Osteoblast (primary cell): ENCODE measurements around the gene ADD1. TPM values are rescaled to one million over a fixed set of nuclear protein-coding genes. Genes with fewer than 3 reads are reported as not detected.

Experiments
- DNase-seq: peaks from one replicate; pipeline ENCODE4 v3.0.0; 2011; ENCODE audit warnings: low spot score, mixed read lengths; ENCODE audit not compliant: insufficient read length; ENCODE audit errors: missing footprints
- H2AFZ ChIP-seq: 2 replicates; pipeline ENCODE4 v1.6.0; 2011; ENCODE audit warnings: mild to moderate bottlenecking, low read length
- H3K27ac ChIP-seq: 2 replicates; pipeline ENCODE4 v1.5.1; 2011; ENCODE audit warnings: mild to moderate bottlenecking, low read depth, low read length, moderate library complexity
- H3K27me3 ChIP-seq: 2 replicates; pipeline ENCODE4 v1.6.0; 2012; ENCODE audit warnings: mild to moderate bottlenecking, control low read depth, inconsistent platforms, low read length, moderate library complexity; ENCODE audit not compliant: insufficient read depth
- H3K36me3 ChIP-seq: 2 replicates; pipeline ENCODE4 v1.5.1; 2011; ENCODE audit warnings: mild to moderate bottlenecking, low read length, control low read depth, moderate library complexity; ENCODE audit not compliant: insufficient read depth
- H3K4me1 ChIP-seq: 2 replicates; pipeline ENCODE4 v1.5.1; 2011; ENCODE audit warnings: mild to moderate bottlenecking, low read length, control low read depth, moderate library complexity; ENCODE audit not compliant: insufficient read depth
- H3K4me2 ChIP-seq: 2 replicates; pipeline ENCODE4 v1.6.0; 2011; ENCODE audit warnings: mild to moderate bottlenecking, low read length; ENCODE audit not compliant: insufficient read depth
- H3K4me3 ChIP-seq: fragments of 200-600 bp; sonication (generic); 3 replicates; pipeline ENCODE4 v1.5.1; 2012; ENCODE audit warnings: mild to moderate bottlenecking, low read length, inconsistent platforms; ENCODE audit not compliant: insufficient read depth
- H3K79me2 ChIP-seq: 2 replicates; pipeline ENCODE4 v1.6.0; 2012; ENCODE audit warnings: mild to moderate bottlenecking, low read length, control low read depth, inconsistent platforms; ENCODE audit not compliant: insufficient read depth
- H3K9me3 ChIP-seq: 2 replicates; pipeline ENCODE4 v1.5.1; 2011; ENCODE audit warnings: low read depth, low read length, control low read depth
- H4K20me1 ChIP-seq: 2 replicates; pipeline ENCODE4 v1.6.0; 2012; ENCODE audit warnings: mild to moderate bottlenecking, low read length, control low read depth; ENCODE audit not compliant: insufficient read depth
- CTCF ChIP-seq: IDR thresholded peaks from 2 replicates; pipeline ENCODE4 v1.5.1; 2011; ENCODE audit warnings: mild to moderate bottlenecking, low read depth, low read length, moderate library complexity; ENCODE audit errors: extremely low read depth
- total RNA-seq: library from RNA; depleted of rRNA; stranded (reverse); fragments of >200 nt; gene quantifications from 2 replicates; pipeline ENCODE4 v1.2.3, GENCODE V29; 2012

ADD1 gene
- total RNA-seq, 1 donor: 200 TPM

- H3K79me2 ChIP-seq: peaks cover 69% of the 10 kb centered on the region
- no peaks in the 10 kb centered on the region for H3K27me3 ChIP-seq
- no peak overlapping the region for H3K4me2 ChIP-seq
- no peak overlapping the region for H2AFZ ChIP-seq
- H3K36me3 ChIP-seq: peaks cover 42% of the 10 kb centered on the region
- peaks cover 31% of the 10 kb centered on the region for H4K20me1 ChIP-seq
- peaks cover 6% of the 10 kb centered on the region for H3K4me1 ChIP-seq
- no peak overlapping the region for H3K4me3 ChIP-seq
- no peak for DNase-seq
- no peak for TF ChIP-seq CTCF
- no peaks in the 10 kb centered on the region for H3K9me3 ChIP-seq
- no peak overlapping the region for H3K27ac ChIP-seq
Observed at GRCh38 chr4:2882341-2882740, 38.7 kb downstream of the ADD1 start.

DNA sequence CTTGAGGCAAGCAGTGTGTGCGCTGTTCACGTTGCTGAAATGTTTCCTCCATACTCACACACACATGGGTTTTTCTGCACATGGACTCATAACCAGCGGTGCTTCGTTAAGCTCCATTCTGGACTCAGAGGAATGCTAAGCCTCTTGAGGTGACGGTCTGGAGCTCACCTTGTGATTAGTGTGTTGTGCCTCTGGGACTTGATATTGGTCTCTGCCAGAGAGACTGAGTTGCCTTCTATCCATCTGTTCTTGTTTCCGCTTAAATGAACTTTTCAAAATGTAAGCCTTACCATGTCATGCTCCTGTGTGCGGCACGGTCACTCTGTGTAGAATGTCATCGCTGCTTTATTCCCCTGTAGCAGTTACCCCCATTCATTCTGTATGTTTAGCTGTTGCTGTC, 42.5 kb downstream of the ADD1 start:
- no peak for TF ChIP-seq CTCF
- no peak for DNase-seq
- Histone ChIP-seq H3K9me3 (no peaks in the 10 kb centered on the region), H4K20me1 (peaks cover 13% of the 10 kb centered on the region), H2AFZ (no peak overlapping the region), H3K79me2 (peaks cover 55% of the 10 kb centered on the region), H3K4me3 (no peak overlapping the region), H3K27me3 (no peaks in the 10 kb centered on the region), H3K4me1 (peaks cover 6% of the 10 kb centered on the region), H3K4me2 (no peak overlapping the region), H3K27ac (no peak overlapping the region), H3K36me3 (peaks cover 42% of the 10 kb centered on the region)

DNA sequence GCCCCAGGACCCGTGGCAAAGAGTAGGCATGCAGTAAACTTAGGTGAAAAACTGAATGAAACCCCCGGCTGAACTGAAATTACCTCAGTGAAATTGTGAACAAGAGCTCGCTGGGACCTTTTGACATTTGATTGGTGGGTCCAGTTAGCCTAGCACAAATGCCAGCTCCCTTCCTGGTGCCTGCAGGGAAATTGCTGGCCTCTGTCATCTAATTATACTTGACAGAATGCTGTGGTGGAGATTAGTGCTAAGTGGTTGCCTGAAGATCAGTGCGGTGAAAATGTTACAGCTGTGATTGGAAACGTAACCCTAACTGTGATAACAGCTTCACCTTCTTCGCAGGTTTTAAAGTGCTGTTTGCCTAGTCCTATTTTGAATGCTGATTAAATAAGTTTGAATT, 43.0 kb downstream of the ADD1 start:
- no peak for TF ChIP-seq CTCF
- Histone ChIP-seq H4K20me1 (peaks cover 15% of the 10 kb centered on the region), H2AFZ (no peak overlapping the region), H3K36me3 (peaks cover 42% of the 10 kb centered on the region), H3K9me3 (no peaks in the 10 kb centered on the region), H3K4me3 (no peak overlapping the region), H3K4me2 (no peak overlapping the region), H3K27ac (no peak overlapping the region), H3K79me2 (peaks cover 57% of the 10 kb centered on the region), H3K27me3 (no peaks in the 10 kb centered on the region), H3K4me1 (peaks cover 9% of the 10 kb centered on the region)
- no peak for DNase-seq

DNA sequence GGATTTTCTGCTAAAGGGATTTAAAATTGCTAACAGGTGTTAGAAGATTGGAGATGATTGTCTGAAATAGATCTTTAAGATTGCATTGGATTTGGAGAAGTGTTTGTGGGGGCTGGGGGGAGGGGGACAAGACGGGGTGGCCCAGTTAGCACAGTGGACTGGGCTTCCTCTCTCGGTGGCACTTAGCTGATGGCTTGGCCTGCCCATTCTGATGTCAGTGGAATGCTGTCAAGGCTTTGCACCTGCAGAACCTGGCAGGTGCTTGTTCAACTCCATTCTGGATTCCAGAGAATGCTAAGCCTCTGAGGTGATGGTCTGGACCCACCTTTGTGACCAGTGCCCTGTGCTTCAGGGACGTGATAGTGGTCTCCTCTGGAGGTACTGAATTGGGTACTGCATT, 43.7 kb downstream of the ADD1 start:
- Histone ChIP-seq H3K4me1 (peaks cover 7% of the 10 kb centered on the region), H3K4me2 (no peak overlapping the region), H3K79me2 (peaks cover 60% of the 10 kb centered on the region), H3K4me3 (no peak overlapping the region), H2AFZ (no peak overlapping the region), H3K27me3 (no peaks in the 10 kb centered on the region), H3K36me3 (peaks cover 40% of the 10 kb centered on the region), H4K20me1 (peaks cover 14% of the 10 kb centered on the region), H3K9me3 (no peaks in the 10 kb centered on the region), H3K27ac (no peak overlapping the region)
- TF ChIP-seq CTCF: no peak
- no peak for DNase-seq
